ENCODE measurements around the gene USP20. TPM values are rescaled to one million over a fixed set of nuclear protein-coding genes. Genes with fewer than 3 reads are reported as not detected.

USP20 gene
- total RNA-seq, 2 experiments from 2014 or later = 80.4 to 80.9 TPM

DNA sequence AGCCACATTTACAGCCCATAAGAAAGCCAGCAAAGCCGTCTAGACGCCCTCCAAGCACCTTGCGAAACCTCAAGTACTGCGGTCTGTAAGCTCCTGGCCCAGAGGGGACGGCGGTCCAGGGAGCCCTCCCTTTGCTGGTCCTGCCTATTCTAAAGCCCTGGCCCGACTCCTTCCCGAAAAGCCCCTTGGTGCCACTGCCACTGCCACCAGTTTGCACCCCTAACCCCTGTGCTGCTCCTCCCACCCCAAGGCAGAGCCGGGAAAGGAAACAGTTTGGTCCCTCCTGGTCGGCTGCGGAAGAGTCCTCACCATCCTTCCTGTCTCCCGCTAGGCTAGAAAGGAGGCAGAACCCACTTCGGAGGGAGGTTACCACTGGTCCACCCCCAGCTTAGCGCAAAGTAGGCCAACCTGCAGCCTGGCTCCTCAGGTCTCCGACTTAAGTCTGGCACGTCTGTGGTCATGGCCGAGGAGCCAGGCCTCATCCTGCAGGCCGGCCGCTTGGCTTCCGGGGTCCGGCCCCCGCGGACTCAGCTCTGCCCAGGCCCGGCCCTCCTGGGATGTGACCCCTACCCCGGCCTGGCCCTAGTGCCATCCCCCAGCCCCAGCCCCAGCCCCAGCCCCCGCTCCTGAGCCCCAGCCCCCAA, 12.2 kb upstream of the USP20 start:
- Mint-ChIP-seq H3K4me1 (ENCODE audit: low read depth) (peaks cover 18% of the 10 kb centered on the region), H3K36me3 (ENCODE audit: low read depth) (peaks cover 54% of the 10 kb centered on the region), H3K27me3 (no peaks in the 10 kb centered on the region), H3K27ac (no peak overlapping the region), H3K4me3 (peak overlapping the region; percentile 82), H3K9me3 (no peaks in the 10 kb centered on the region)
- H3K27me3 ChIP-seq (ENCODE audit: control insufficient read depth in 1 of 2, insufficient read depth in 2 of 2, low read length in 2 of 2) = no peaks in the 10 kb centered on the region
- DNase-seq (peak in 4 of 14 experiments; percentile 6 to 61 (median 26)), ATAC-seq (ENCODE audit: poor library complexity) (no peak)
- peaks cover 14% of the 10 kb centered on the region for H3K4me1 ChIP-seq (ENCODE audit: insufficient read depth, low read length)
- H3K4me3 ChIP-seq (ENCODE audit: low read length) = peak overlapping the region; percentile 64
- H3K36me3 ChIP-seq (ENCODE audit: insufficient read depth, low read length) = peaks cover 51% of the 10 kb centered on the region
- ChIA-PET CTCF (no interaction called here), POLR2A (interaction anchor here (1.3 to 3.5 kb wide), 4 partner anchors 11 to 216 kb away, joined by 3 to 27 read pairs (median 6); partner anchors contain the start of genes C9orf78 and USP20)
- no peaks in the 10 kb centered on the region for H3K9me3 ChIP-seq (ENCODE audit: control insufficient read depth in 1 of 2, insufficient read depth in 1 of 2, low read length in 2 of 2)
- intact Hi-C loops (cut with DNase I, micrococcal nuclease) = loop anchor here in 1 of 2 experiments (5.0 kb wide), 1 partner anchor 44 kb away; no protein-coding TSS in a partner anchor
- no peak overlapping the region for H3K27ac ChIP-seq (ENCODE audit: low read depth in 1 of 2, low read length in 2 of 2)
- TF ChIP-seq, protein P1, sequence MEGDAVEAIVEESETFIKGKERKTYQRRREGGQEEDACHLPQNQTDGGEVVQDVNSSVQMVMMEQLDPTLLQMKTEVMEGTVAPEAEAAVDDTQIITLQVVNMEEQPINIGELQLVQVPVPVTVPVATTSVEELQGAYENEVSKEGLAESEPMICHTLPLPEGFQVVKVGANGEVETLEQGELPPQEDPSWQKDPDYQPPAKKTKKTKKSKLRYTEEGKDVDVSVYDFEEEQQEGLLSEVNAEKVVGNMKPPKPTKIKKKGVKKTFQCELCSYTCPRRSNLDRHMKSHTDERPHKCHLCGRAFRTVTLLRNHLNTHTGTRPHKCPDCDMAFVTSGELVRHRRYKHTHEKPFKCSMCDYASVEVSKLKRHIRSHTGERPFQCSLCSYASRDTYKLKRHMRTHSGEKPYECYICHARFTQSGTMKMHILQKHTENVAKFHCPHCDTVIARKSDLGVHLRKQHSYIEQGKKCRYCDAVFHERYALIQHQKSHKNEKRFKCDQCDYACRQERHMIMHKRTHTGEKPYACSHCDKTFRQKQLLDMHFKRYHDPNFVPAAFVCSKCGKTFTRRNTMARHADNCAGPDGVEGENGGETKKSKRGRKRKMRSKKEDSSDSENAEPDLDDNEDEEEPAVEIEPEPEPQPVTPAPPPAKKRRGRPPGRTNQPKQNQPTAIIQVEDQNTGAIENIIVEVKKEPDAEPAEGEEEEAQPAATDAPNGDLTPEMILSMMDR (IDR thresholded peaks at IDR 0.05) = no peak

GRCh38 chr9:129823542-129823934, 11.7 kb upstream of the USP20 start:
- peak overlapping the region; percentile 64 for H3K4me3 ChIP-seq (ENCODE audit: low read length)
- H3K4me1 Mint-ChIP-seq (ENCODE audit: low read depth) = peaks cover 18% of the 10 kb centered on the region
- H3K27me3 ChIP-seq (ENCODE audit: control insufficient read depth in 1 of 2, insufficient read depth in 2 of 2, low read length in 2 of 2) = no peaks in the 10 kb centered on the region
- peaks cover 54% of the 10 kb centered on the region for H3K36me3 Mint-ChIP-seq (ENCODE audit: low read depth)
- peak overlapping the region in 1 of 2 donors; percentile 46 for H3K27ac ChIP-seq (ENCODE audit: low read depth in 1 of 2, low read length in 2 of 2)
- CTCF ChIA-PET = no interaction called here
- peak overlapping the region; percentile 94 for H3K4me3 Mint-ChIP-seq
- TF ChIP-seq, protein P1 (IDR thresholded peaks at IDR 0.05) = no peak
- peaks cover 14% of the 10 kb centered on the region for H3K4me1 ChIP-seq (ENCODE audit: insufficient read depth, low read length)
- POLR2A ChIA-PET = interaction anchor here (1.0 to 3.5 kb wide), 5 partner anchors 11 to 216 kb away, joined by 3 to 27 read pairs (median 5); partner anchors contain the start of genes C9orf78 and USP20
- H3K27me3 Mint-ChIP-seq = no peaks in the 10 kb centered on the region
- H3K9me3 ChIP-seq (ENCODE audit: control insufficient read depth in 1 of 2, insufficient read depth in 1 of 2, low read length in 2 of 2) = no peaks in the 10 kb centered on the region
- H3K36me3 ChIP-seq (ENCODE audit: insufficient read depth, low read length) = peaks cover 51% of the 10 kb centered on the region
- peak overlapping the region; percentile 81 for H3K27ac Mint-ChIP-seq
- H3K9me3 Mint-ChIP-seq = no peaks in the 10 kb centered on the region
- peak; percentile 4 for ATAC-seq (ENCODE audit: poor library complexity)
- intact Hi-C loops (cut with DNase I, micrococcal nuclease) = loop anchor here in 1 of 2 experiments (5.0 kb wide), 1 partner anchor 44 kb away; no protein-coding TSS in a partner anchor
- DNase-seq = peak in 1 of 14 experiments; percentile 40

- intact Hi-C loops (cut with DNase I, micrococcal nuclease) = loop anchor here (1.0 to 5.0 kb wide), 3 partner anchors 11 to 43 kb away; partner anchors contain the start of genes C9orf78 (in 1 of the 2), TOR1B (in 1 of the 2) and USP20 (in 1 of the 2)
- ChIA-PET POLR2A (interaction anchor here (0.7 to 3.5 kb wide), 8 partner anchors 11 to 215 kb away, joined by 3 to 27 read pairs (median 4); partner anchors contain the start of genes C9orf78 and USP20), CTCF (no interaction called here)
- H3K4me3 Mint-ChIP-seq = peak within 1 kb of the TSS; percentile 94
- Histone ChIP-seq H3K27me3 (ENCODE audit: control insufficient read depth in 1 of 2, insufficient read depth in 2 of 2, low read length in 2 of 2) (no peaks in the 10 kb centered on the region), H3K4me3 (ENCODE audit: low read length) (peak within 1 kb of the TSS; percentile 64), H3K27ac (ENCODE audit: low read depth in 1 of 2, low read length in 2 of 2) (peak within 1 kb of the TSS in 1 of 2 donors; percentile 46), H3K9me3 (ENCODE audit: control insufficient read depth in 1 of 2, insufficient read depth in 1 of 2, low read length in 2 of 2) (no peaks in the 10 kb centered on the region), H3K36me3 (ENCODE audit: insufficient read depth, low read length) (peaks cover 51% of the 10 kb centered on the region), H3K4me1 (ENCODE audit: insufficient read depth, low read length) (peaks cover 14% of the 10 kb centered on the region)
- no peaks in the 10 kb centered on the region for H3K27me3 Mint-ChIP-seq
- TF ChIP-seq, protein P1 (IDR thresholded peaks at IDR 0.05) = no peak
- H3K36me3 Mint-ChIP-seq (ENCODE audit: low read depth) = peaks cover 54% of the 10 kb centered on the region
- no peaks in the 10 kb centered on the region for H3K9me3 Mint-ChIP-seq
- H3K27ac Mint-ChIP-seq = peak within 1 kb of the TSS; percentile 81
- DNase-seq (peak; percentile 85 to 95 (median 90)), ATAC-seq (ENCODE audit: poor library complexity) (peak; percentile 95)
- peaks cover 12% of the 10 kb centered on the region for H3K4me1 Mint-ChIP-seq (ENCODE audit: low read depth)
Measured at GRCh38 chr9:129823935-129824601, 11.2 kb upstream of the USP20 start, which contains the start of gene TOR1A. TSS of gene TOR1A (minus strand) at chr9:129824136. CDS start at chr9:129824085, 51 bp downstream.
